ENCODE data around the gene ADGRG3. TPM values are rescaled to one million over a fixed set of nuclear protein-coding genes. Genes with fewer than 3 reads are reported as not detected.
A peak's percentile ranks its signal among the peaks of the same experiment; 100 is the strongest.

Gene ADGRG3
- total and polyA plus RNA-seq, 2 of the 13 experiments (the other 11 are each of a cell fraction or from before 2014, with no cell fraction given), result 2.7 to 11.8 TPM

DNA sequence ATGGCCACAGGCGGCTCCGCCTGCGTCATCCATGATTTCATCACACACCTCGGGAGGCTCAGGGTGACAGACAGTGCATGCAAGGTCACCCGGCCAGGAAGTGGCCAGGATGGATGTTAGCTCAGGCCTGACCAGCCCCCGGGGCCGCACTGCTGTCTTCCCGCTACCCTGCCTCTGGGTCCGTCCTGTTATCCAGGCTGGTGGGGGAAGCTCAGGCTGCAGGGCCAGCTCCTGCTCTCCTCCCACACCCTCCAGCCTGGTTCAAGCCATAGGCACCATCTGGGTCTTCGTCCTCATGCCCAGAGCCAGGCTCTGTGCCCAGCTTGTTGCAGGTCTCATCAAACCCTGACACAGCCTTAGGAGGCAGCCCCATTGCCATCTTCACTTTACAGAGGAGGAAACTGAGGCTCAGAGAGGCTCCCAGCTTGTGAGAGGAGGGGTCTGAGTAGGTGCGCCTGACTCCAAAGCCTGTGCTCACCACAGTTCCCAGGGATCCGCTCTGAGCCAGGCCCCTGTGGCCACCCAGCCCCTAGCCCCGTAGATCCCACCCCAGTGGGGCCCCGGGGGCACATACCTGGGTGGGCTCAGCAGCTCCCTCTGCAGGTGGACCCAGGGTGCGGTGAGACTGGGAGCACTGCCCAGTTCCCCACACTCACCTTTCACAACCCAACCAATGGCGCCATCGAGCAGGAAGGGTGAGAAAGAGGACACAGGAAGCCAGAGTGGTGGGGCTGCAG is 412 bp upstream of the ADGRG3 start (continued):
- TF ChIP-seq, protein P1, sequence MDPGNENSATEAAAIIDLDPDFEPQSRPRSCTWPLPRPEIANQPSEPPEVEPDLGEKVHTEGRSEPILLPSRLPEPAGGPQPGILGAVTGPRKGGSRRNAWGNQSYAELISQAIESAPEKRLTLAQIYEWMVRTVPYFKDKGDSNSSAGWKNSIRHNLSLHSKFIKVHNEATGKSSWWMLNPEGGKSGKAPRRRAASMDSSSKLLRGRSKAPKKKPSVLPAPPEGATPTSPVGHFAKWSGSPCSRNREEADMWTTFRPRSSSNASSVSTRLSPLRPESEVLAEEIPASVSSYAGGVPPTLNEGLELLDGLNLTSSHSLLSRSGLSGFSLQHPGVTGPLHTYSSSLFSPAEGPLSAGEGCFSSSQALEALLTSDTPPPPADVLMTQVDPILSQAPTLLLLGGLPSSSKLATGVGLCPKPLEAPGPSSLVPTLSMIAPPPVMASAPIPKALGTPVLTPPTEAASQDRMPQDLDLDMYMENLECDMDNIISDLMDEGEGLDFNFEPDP (CRISPR knock-in tag; conservative IDR thresholded peaks at IDR 0.05), result no peak
- no peak; the same call in 1 of the 2 replicates for TF ChIP-seq MYNN (CRISPR knock-in tag; IDR thresholded peaks at IDR 0.05; ENCODE audit: low read depth)
- no peak for TF ChIP-seq PCBP1 (IDR thresholded peaks at IDR 0.05; ENCODE audit: borderline replicate concordance, low read depth, low read length)
- peak; percentile 72 for TF ChIP-seq ASH2L (IDR thresholded peaks at IDR 0.05; ENCODE audit: insufficient read length, low read depth, low read length)
- peak; percentile 77 for TF ChIP-seq BCL6 (CRISPR knock-in tag; IDR thresholded peaks at IDR 0.05)
- no peak; the same call in 1 of the 2 replicates for TF ChIP-seq HMG20B (CRISPR knock-in tag; conservative IDR thresholded peaks at IDR 0.05)
- TF ChIP-seq ZNF737 (CRISPR knock-in tag; IDR thresholded peaks at IDR 0.05; ENCODE audit: borderline replicate concordance), result no peak
- TF ChIP-seq ZEB1 (IDR thresholded peaks at IDR 0.05; ENCODE audit: insufficient replicate concordance, low read depth), result peak; percentile 75
- peak; percentile 81 for TF ChIP-seq MEF2D (CRISPR knock-in tag; IDR thresholded peaks at IDR 0.05)
- TF ChIP-seq GABPA (IDR thresholded peaks at IDR 0.05; ENCODE audit: low read depth, low read length), result no peak; the same call in 1 of the 2 replicates
- peak; percentile 71 for TF ChIP-seq GABPA (CRISPR knock-in tag; IDR thresholded peaks at IDR 0.05; ENCODE audit: low read depth)
- TF ChIP-seq, protein P2, sequence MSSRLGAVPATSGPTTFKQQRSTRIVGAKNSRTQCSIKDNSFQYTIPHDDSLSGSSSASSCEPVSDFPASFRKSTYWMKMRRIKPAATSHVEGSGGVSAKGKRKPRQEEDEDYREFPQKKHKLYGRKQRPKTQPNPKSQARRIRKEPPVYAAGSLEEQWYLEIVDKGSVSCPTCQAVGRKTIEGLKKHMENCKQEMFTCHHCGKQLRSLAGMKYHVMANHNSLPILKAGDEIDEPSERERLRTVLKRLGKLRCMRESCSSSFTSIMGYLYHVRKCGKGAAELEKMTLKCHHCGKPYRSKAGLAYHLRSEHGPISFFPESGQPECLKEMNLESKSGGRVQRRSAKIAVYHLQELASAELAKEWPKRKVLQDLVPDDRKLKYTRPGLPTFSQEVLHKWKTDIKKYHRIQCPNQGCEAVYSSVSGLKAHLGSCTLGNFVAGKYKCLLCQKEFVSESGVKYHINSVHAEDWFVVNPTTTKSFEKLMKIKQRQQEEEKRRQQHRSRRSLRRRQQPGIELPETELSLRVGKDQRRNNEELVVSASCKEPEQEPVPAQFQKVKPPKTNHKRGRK (CRISPR knock-in tag; IDR thresholded peaks at IDR 0.05), result no peak
- no peak; the same call in 1 of the 2 replicates for TF ChIP-seq SIX1 (CRISPR knock-in tag; IDR thresholded peaks at IDR 0.05; ENCODE audit: borderline replicate concordance)
- TF ChIP-seq, protein P3, sequence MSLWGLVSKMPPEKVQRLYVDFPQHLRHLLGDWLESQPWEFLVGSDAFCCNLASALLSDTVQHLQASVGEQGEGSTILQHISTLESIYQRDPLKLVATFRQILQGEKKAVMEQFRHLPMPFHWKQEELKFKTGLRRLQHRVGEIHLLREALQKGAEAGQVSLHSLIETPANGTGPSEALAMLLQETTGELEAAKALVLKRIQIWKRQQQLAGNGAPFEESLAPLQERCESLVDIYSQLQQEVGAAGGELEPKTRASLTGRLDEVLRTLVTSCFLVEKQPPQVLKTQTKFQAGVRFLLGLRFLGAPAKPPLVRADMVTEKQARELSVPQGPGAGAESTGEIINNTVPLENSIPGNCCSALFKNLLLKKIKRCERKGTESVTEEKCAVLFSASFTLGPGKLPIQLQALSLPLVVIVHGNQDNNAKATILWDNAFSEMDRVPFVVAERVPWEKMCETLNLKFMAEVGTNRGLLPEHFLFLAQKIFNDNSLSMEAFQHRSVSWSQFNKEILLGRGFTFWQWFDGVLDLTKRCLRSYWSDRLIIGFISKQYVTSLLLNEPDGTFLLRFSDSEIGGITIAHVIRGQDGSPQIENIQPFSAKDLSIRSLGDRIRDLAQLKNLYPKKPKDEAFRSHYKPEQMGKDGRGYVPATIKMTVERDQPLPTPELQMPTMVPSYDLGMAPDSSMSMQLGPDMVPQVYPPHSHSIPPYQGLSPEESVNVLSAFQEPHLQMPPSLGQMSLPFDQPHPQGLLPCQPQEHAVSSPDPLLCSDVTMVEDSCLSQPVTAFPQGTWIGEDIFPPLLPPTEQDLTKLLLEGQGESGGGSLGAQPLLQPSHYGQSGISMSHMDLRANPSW (CRISPR knock-in tag; IDR thresholded peaks at IDR 0.05; ENCODE audit: borderline replicate concordance), result 0 out of 2 replicates have a peak, but pooled peaks have one; percentile 21
- peak; percentile 96 for TF ChIP-seq SALL1 (CRISPR knock-in tag; IDR thresholded peaks at IDR 0.05)
- TF ChIP-seq MTF1 (CRISPR knock-in tag; IDR thresholded peaks at IDR 0.05), result no peak
- TF ChIP-seq, protein P4, sequence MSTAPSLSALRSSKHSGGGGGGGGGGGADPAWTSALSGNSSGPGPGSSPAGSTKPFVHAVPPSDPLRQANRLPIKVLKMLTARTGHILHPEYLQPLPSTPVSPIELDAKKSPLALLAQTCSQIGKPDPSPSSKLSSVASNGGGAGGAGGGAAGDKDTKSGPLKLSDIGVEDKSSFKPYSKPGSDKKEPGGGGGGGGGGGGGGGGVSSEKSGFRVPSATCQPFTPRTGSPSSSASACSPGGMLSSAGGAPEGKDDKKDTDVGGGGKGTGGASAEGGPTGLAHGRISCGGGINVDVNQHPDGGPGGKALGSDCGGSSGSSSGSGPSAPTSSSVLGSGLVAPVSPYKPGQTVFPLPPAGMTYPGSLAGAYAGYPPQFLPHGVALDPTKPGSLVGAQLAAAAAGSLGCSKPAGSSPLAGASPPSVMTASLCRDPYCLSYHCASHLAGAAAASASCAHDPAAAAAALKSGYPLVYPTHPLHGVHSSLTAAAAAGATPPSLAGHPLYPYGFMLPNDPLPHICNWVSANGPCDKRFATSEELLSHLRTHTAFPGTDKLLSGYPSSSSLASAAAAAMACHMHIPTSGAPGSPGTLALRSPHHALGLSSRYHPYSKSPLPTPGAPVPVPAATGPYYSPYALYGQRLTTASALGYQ (CRISPR knock-in tag; IDR thresholded peaks at IDR 0.05), result no peak; the same call in 1 of the 2 replicates
- TF ChIP-seq, protein P5, sequence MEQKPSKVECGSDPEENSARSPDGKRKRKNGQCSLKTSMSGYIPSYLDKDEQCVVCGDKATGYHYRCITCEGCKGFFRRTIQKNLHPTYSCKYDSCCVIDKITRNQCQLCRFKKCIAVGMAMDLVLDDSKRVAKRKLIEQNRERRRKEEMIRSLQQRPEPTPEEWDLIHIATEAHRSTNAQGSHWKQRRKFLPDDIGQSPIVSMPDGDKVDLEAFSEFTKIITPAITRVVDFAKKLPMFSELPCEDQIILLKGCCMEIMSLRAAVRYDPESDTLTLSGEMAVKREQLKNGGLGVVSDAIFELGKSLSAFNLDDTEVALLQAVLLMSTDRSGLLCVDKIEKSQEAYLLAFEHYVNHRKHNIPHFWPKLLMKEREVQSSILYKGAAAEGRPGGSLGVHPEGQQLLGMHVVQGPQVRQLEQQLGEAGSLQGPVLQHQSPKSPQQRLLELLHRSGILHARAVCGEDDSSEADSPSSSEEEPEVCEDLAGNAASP (CRISPR knock-in tag; IDR thresholded peaks at IDR 0.05; ENCODE audit: borderline replicate concordance), result peak; percentile 100
- TF ChIP-seq, protein P6, sequence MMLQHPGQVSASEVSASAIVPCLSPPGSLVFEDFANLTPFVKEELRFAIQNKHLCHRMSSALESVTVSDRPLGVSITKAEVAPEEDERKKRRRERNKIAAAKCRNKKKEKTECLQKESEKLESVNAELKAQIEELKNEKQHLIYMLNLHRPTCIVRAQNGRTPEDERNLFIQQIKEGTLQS (CRISPR knock-in tag; IDR thresholded peaks at IDR 0.05), result peak; percentile 97
- peak; percentile 92 for TF ChIP-seq HDAC2 (CRISPR knock-in tag; IDR thresholded peaks at IDR 0.05)

All from HepG2 (cell line).